Lung (tissue), 12 donors: ENCODE measurements around the gene GABRA4. TPM values are rescaled to one million over a fixed set of nuclear protein-coding genes. Genes with fewer than 3 reads are reported as not detected.

ENCODE experiments used
- ATAC-seq: fragments of 200-7000 bp; cut with Tn5 transposase; one replicate; pipeline ENCODE4 v1.9.1; 2020; ENCODE audit warnings: moderate number of reproducible peaks; ENCODE audit not compliant: insufficient read depth, low FRiP score
- DNase-seq, 3 donors: peaks; one replicate each; pipeline ENCODE4 v3.0.0-alpha.2; 2013 to 2017
- H3K27ac ChIP-seq, 2 donors: one replicate each; pipeline ENCODE4 v1.5.1; 2013; ENCODE audit warnings: mild to moderate bottlenecking in 2 of 2, moderate library complexity in 2 of 2, control low read depth in 1 of 2, inconsistent platforms in 1 of 2, low read depth in 1 of 2, low read length in 1 of 2
- H3K27me3 ChIP-seq, 3 donors: one replicate each; pipeline ENCODE4 v1.5.1; 2013; ENCODE audit warnings: low read length in 2 of 3; ENCODE audit not compliant: control insufficient read depth in 3 of 3, insufficient read depth in 3 of 3
- H3K36me3 ChIP-seq, 4 donors: one replicate each; pipeline ENCODE4 v1.5.1; 2013; ENCODE audit warnings: low read length in 4 of 4, mild to moderate bottlenecking in 1 of 4, moderate library complexity in 1 of 4; ENCODE audit not compliant: control insufficient read depth in 4 of 4, insufficient read depth in 4 of 4
- H3K4me1 ChIP-seq, 5 donors: one replicate each; pipeline ENCODE4 v1.5.1; 2013; ENCODE audit warnings: low read length in 5 of 5, mild to moderate bottlenecking in 2 of 5, moderate library complexity in 1 of 5; ENCODE audit not compliant: control insufficient read depth in 5 of 5, insufficient read depth in 5 of 5
- H3K4me3 ChIP-seq: one replicate; pipeline ENCODE4 v1.5.1; 2013; ENCODE audit warnings: mild to moderate bottlenecking, control low read depth, moderate library complexity
- H3K9ac ChIP-seq, 2 donors: one replicate each; pipeline ENCODE4 v1.5.1; 2013; ENCODE audit warnings: low read length in 2 of 2, control low read depth in 1 of 2; ENCODE audit not compliant: insufficient read depth in 1 of 2
- H3K9me3 ChIP-seq, 4 donors: one replicate each; pipeline ENCODE4 v1.5.1; 2013; ENCODE audit warnings: low read length in 3 of 4, mild to moderate bottlenecking in 1 of 4, moderate library complexity in 1 of 4; ENCODE audit not compliant: control insufficient read depth in 4 of 4, insufficient read depth in 3 of 4
- CTCF ChIP-seq: IDR thresholded peaks from 2 replicates; pipeline ENCODE4 v1.5.1; 2012; ENCODE audit warnings: mild to moderate bottlenecking; ENCODE audit errors: control extremely low read depth, extremely low read depth
- WGBS, 2 donors: extraction: QIAGEN DNeasy Blood & Tissue Kit; methylation state at CpG; one replicate each; pipeline ENCODE4 v1.1.7; 2013; 5-methylcytosine and 5-hydroxymethylcytosine counted together
- polyA plus RNA-seq, 2 donors: library from polyadenylated mRNA; stranded (reverse); fragments of 200-250 nt; gene quantifications; one replicate each; pipeline ENCODE4 v1.2.1, GENCODE V29; 2013
- total RNA-seq, 2 donors: library from RNA; depleted of rRNA in 1 of 2; stranded (reverse); fragments of >200 nt in 1 of 2; gene quantifications; one replicate each; pipeline ENCODE4 v1.2.1, GENCODE V29; 2014 to 2021
- donor health status: control.
- donor health status: control.
- donor health status: Bipolar disorder and iron deficiency.
- donor health status: healthy.
- donor health status: DM: yes; HTN: yes; CAD: no.

Gene GABRA4
- total and polyA plus RNA-seq, 4 donors: 0.09 TPM; not detected in 3

- Histone ChIP-seq H3K9ac (no peak overlapping the region), H3K4me3 (no peak overlapping the region), H3K36me3 (no peaks in the 10 kb centered on the region), H3K27ac (no peak overlapping the region), H3K9me3 (no peaks in the 10 kb centered on the region), H3K27me3 (peaks cover 0 to 36% (median 0%) of the 10 kb centered on the region in 3 donors), H3K4me1 (no peaks in the 10 kb centered on the region)
- no peak for DNase-seq
- no peak for TF ChIP-seq CTCF
- ATAC-seq: no peak
- 78 to 80% methylated on average over 2 of the region's 2 CpGs for WGBS, 2 donors
These were observed 34.5 kb downstream of the GABRA4 start for GRCh38 chr4:46958742-46959488.

- Histone ChIP-seq H3K9me3 (no peaks in the 10 kb centered on the region), H3K4me1 (no peaks in the 10 kb centered on the region), H3K27me3 (peaks cover 0 to 45% (median 0%) of the 10 kb centered on the region in 3 donors), H3K9ac (no peak overlapping the region), H3K4me3 (no peak overlapping the region), H3K36me3 (no peaks in the 10 kb centered on the region), H3K27ac (no peak overlapping the region)
- TF ChIP-seq CTCF: no peak
- DNase-seq (no peak), ATAC-seq (no peak)
- WGBS, 2 donors: 57 to 73% methylated on average over 4 of the region's 4 CpGs
These were observed 36.9 kb downstream of the GABRA4 start for GRCh38 chr4:46956451-46956850.

DNA sequence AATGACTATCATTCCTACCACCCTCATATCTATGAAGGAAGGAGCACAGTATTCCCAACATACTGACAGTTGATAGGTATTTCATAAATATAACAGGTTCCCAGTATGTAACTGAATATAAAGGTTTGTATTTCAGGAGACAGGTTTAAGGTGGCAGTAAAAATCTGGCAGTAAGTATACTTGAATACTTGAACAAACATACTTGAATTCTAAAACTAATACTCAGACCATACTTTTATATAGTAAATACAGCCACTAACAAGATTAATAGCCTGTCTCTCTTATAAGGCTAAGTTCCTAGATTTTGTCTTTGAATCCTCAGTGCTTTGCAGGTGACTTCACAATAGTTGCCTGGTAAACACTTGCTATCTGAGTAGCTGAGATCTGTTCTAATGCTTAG, 37.8 kb downstream of the GABRA4 start:
- Histone ChIP-seq H3K4me1 (no peaks in the 10 kb centered on the region), H3K9ac (no peak overlapping the region), H3K4me3 (no peak overlapping the region), H3K27me3 (peaks cover 0 to 44% (median 0%) of the 10 kb centered on the region in 3 donors), H3K27ac (no peak overlapping the region), H3K36me3 (no peaks in the 10 kb centered on the region), H3K9me3 (no peaks in the 10 kb centered on the region)
- no peak for TF ChIP-seq CTCF
- peak in 1 of 3 donors; percentile 22 for DNase-seq
- ATAC-seq: no peak

- Histone ChIP-seq H3K4me3 (no peak overlapping the region), H3K27ac (no peak overlapping the region), H3K9me3 (no peaks in the 10 kb centered on the region), H3K9ac (no peak overlapping the region), H3K4me1 (no peaks in the 10 kb centered on the region), H3K27me3 (peaks cover 0 to 49% (median 0%) of the 10 kb centered on the region in 3 donors), H3K36me3 (no peaks in the 10 kb centered on the region)
- DNase-seq: no peak
- no peak for ATAC-seq
- TF ChIP-seq CTCF: no peak
These were observed 38.7 kb downstream of the GABRA4 start for GRCh38 chr4:46954643-46955042.
